ENCODE data around the gene SULT1A2.
"Not testable (repeated sequence)": the region's sequence is repeated elsewhere in the genome, so short reads cannot be mapped to it uniquely, and the experiment has no call there.

The SULT1A2 gene

DNA sequence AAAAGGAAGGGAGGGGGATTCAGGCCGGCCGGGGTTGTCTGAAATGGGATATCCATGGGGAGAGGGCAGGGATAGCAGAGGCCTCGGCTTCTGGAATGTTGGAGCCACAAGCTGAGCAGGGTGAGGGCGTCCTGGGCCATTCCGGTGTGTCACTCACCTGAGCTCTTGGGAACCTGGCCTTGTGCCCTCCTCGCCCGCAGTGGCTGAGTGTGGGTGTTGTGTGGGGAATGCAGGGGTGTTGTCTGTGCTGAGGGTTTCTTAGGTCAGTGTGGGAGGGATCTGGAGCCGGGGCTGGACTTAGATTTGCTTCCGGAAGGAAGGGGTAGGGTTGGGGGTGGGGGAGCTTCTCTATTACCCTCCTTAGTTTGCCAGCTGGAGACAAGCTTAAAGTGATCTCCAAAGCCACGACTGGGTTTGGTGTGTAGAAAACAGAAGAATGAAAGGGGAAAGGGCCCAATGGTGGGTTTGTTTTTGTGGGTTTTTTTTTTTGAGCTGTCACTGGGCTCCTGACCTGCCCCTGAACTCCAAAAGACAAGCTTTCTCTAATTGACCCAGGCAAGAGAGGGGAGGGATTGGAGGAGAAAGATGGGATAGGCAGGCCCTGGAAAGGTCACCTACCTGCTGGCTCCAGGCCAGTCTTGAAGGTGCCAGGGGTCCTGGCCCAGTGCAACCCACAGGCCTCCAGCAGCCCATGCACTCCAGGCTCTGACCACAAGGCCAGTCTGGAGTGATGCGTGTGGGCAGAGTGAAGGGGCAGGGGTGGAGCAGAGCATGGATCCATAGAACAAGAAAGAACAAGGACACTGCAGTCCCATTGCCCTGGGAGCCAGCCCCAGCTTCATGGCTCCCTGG, at the start of gene SULT1A2:
TSS of gene SULT1A2 (minus strand) at position 211 of the 852 bp plus-strand sequence. CDS start 1,120 bp downstream, outside the sequence.
- no peak for DNase-seq (ENCODE audit: low spot score)

DNA sequence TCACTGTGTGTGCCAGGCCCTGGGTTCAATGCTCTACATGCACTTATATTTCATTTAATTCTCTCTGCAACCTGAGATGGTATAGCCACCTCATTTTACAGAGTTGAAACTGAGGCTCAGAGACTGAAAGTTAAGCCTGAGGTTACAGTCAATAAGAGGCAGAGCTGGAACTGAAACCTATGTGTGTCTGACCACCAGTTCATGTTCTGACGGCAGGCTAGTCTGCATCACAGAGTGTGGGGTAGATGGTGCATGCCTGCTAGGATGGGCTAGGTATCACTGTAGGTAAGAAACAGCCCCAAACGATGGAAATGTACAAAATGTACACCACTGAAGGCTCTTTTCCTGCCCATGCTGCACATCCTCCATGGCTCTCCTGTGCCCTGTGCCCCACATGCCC, 43.1 kb upstream of the SULT1A2 start:
- not testable (repeated sequence) for DNase-seq (ENCODE audit: low spot score)

- not testable (repeated sequence) for DNase-seq (ENCODE audit: low spot score)
Observed at GRCh38 chr16:28638359-28638758, 41.5 kb upstream of the SULT1A2 start.

DNA sequence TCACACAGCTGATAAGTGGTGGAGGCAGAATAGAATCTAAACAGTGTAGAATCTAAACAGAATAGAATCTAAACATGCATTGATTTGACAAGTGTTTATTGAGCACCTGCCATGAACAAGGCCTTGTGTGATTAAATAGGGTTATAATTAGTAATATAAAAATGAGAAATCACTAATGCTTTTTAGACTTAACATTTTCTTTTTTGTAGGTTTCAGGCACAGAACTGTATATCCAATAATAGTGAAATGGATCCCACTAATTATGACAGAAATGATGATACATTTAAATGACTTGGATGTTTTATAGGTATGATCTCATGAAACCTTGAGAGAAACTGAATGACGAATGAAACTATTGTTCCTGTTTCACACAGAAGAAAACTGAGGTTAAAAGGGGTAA, 40.9 kb upstream of the SULT1A2 start, which contains the start of gene NPIPB8:
TSS of gene NPIPB8 (plus strand) at position 301 of the 400 bp plus-strand sequence. CDS start 296 bp downstream, outside the sequence.
- not testable (repeated sequence) for DNase-seq (ENCODE audit: low spot score)

GRCh38 chr16:28636093-28636823, 39.4 kb upstream of the SULT1A2 start:
- DNase-seq (ENCODE audit: low spot score): not testable (repeated sequence)

GRCh38 chr16:28630905-28631304, 34.1 kb upstream of the SULT1A2 start:
- not testable (repeated sequence) for DNase-seq (ENCODE audit: low spot score)

- DNase-seq (ENCODE audit: low spot score): peak; percentile 50
Observed at GRCh38 chr16:28623172-28623711, 26.4 kb upstream of the SULT1A2 start.

DNA sequence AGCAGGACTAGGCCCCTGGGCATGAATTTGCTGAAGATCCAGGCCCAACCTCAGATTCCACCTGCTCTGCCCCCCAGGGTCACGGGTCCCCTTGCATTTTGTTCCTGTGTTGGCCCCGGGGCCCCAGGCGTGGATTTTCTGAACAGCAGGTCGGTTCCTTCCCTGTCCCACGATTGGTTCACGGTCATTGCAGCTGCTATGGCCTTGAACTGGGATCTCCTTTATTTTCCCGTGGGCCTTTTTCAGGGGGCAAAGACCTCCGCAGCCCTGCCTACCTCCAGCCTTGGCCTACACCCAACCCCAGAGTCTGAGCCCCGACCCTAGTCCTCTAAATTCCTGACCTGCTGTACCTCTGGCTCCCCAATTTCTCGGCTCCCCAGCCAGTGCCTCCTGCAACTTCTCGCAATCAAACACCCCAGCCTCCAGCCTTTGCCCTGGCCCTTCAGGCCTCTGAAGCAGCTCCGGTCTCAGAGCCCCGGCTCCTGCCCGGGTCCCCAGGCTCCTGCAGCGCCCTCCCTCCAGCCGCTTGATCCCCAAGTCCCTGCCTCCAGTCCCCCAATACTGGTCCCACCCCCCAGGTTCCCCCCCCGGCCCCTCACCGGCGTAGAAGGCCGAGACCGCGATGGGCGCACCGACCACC, 25.8 kb upstream of the SULT1A2 start:
- not testable (repeated sequence) for DNase-seq (ENCODE audit: low spot score)

DNA sequence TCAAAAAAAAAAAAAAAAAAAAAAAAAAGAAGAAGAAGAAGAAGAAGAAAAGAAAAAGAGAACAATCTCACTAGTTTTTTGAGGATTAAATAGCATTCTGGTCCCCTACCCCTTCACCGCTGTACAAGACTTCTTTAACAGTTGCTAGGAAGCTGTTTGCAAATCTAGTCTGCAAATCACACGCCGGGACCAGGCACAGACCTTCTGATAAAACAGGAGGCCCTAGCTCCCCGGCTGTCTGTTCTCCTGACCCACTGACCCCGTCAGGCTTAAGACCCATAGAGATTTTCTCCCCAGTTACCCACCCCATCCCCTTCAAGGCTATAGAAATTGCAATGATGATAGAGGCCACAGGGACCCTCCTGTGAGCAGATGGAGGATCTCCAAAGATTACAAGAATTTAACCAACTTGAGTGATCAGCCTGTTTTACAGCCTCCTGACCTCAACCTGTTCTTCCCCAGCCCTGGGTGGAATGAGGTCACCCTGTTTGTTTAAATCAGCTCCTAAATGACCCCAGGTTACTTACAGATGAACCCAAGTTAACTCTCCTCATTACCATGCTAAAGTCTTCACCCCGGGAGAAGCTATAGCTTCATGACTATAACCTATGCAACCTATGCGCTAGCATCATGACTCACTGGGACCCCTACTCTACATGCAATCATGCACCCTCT, 24.8 kb upstream of the SULT1A2 start:
- DNase-seq (ENCODE audit: low spot score): no peak

- not testable (repeated sequence) for DNase-seq (ENCODE audit: low spot score)
Observed at GRCh38 chr16:28620316-28620715, 23.5 kb upstream of the SULT1A2 start.

DNA sequence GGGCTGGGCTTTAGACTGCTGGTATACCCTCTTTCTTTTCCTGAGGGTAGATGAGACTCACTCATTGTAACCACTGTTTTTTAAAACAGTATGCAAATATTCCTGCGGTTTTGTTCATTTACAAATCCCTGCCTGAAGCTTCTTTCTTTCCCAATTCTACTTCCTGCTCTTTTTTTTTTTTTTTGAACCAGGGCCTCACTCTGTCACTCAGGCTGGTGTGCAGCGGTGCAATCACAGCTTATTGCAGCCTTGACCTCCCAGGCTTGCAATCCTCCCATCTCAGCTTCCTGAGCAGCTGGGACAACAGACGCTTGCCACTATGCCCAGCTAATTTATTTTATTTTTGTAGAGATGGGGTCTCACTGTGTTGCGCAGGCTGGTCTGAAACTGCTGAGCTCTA, 21.0 kb upstream of the SULT1A2 start:
- no peak for DNase-seq (ENCODE audit: low spot score)

DNA sequence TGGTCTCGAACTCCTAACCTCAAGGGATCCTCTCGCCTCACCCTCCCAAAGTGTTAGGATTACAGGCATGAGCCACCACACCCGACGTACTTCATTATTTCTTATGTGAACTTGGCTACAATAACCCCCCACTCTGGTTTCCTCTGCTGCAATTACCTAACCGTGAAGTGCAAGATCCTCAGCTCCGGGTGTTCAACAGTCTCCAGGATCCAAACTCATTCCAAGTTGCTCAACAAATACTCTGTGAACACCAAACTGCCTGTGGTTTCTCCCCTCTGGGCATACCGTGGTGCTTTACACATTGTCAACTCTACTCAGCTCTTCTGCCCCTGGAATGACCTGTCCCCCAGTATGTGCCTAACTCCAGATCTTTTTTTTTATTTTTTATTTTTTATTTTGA, 19.8 kb upstream of the SULT1A2 start:
- DNase-seq (ENCODE audit: low spot score): no peak

- DNase-seq (ENCODE audit: low spot score): not testable (repeated sequence)
Observed at GRCh38 chr16:28616224-28616577, 19.4 kb upstream of the SULT1A2 start.

- DNase-seq (ENCODE audit: low spot score): not testable (repeated sequence)
Observed at GRCh38 chr16:28615486-28616223, 18.8 kb upstream of the SULT1A2 start.

DNA sequence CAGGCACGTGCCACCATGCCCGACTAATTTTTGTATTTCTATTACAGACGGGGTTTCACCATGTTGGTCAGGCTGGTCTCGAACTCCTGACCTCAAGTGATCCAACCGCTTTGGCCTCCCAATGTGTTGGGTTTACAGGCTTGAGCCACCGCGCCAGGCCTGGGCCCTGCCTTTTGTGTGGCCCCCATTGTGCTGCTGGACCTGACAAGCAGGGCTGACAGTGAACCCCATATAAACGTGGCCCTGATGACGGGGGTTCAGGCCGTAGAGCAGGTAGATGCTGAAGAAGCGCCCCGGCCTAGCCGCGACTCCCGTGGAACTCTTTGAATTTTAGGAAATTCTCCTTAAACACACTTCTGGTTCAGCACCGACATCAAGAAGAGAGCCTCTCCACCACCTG, 17.7 kb upstream of the SULT1A2 start:
- DNase-seq (ENCODE audit: low spot score): not testable (repeated sequence)

GRCh38 chr16:28613912-28614311, 17.1 kb upstream of the SULT1A2 start:
- DNase-seq (ENCODE audit: low spot score): not testable (repeated sequence)

GRCh38 chr16:28612359-28613280, 15.8 kb upstream of the SULT1A2 start:
- not testable (repeated sequence) for DNase-seq (ENCODE audit: low spot score)

GRCh38 chr16:28610595-28611191, 13.8 kb upstream of the SULT1A2 start:
- no peak for DNase-seq (ENCODE audit: low spot score)
